Chondrocyte (in vitro differentiated cells): Measurements from ENCODE around the gene LRR1. TPM values are rescaled to one million over a fixed set of nuclear protein-coding genes. Genes with fewer than 3 reads are reported as not detected.
A peak's percentile ranks its signal among the peaks of the same experiment; 100 is the strongest.

Source experiments
- DNase-seq: peaks from one replicate; pipeline ENCODE4 v3.0.0; 2021; ENCODE audit warnings: mixed read lengths, low spot score
- H3K27ac Mint-ChIP-seq: one replicate; pipeline ENCODE4 v1.8.0; 2021; ENCODE audit warnings: mild to moderate bottlenecking, moderate library complexity, mixed read lengths; ENCODE audit not compliant: unreplicated experiment
- H3K27me3 Mint-ChIP-seq: 2 replicates; pipeline ENCODE4 v1.8.0; 2021; ENCODE audit warnings: low read depth, mixed read lengths
- H3K36me3 Mint-ChIP-seq: 2 replicates; pipeline ENCODE4 v1.8.0; 2021; ENCODE audit warnings: low read depth, mixed read lengths
- H3K4me1 Mint-ChIP-seq: 2 replicates; pipeline ENCODE4 v1.8.0; 2021; ENCODE audit warnings: low read depth, mild to moderate bottlenecking, mixed read lengths
- H3K4me3 Mint-ChIP-seq: one replicate; pipeline ENCODE4 v1.8.0; 2021; ENCODE audit warnings: mild to moderate bottlenecking, moderate library complexity, mixed read lengths; ENCODE audit not compliant: unreplicated experiment
- H3K9me3 Mint-ChIP-seq: 2 replicates; pipeline ENCODE4 v1.8.0; 2021; ENCODE audit warnings: low read depth, mixed read lengths
- total RNA-seq: library from RNA; stranded (reverse); gene quantifications from 3 replicates; pipeline ENCODE4 v1.2.1, GENCODE V29; 2021
- TF ChIP-seq, protein P1 (sequence below): fragments of 200-600 bp; sonication (generic); IDR thresholded peaks from 2 replicates; pipeline ENCODE4 v1.5.0; 2021; ENCODE audit warnings: antibody characterized with exemption, mild to moderate bottlenecking, moderate library complexity

The LRR1 gene
- total RNA-seq, 1 donor from 2014 or later, result 11.6 TPM

DNA sequence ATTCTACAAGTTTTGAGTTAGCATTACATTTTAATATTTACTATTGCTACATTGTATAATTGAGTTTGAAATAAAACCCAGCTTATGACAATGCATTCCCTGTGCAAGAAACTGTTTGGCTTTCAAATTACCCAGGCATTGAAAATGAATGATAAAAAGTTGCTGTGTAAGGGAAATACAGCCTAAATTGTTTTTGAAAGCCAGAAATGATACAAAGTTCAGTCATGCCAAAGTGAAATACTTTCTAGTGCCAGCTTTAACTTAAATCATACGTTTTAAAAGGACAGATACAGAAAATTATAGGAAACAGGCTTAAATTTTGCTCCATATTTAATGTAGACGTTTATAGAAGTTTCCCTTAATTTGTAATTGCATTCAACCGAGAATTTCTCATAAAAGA lies 24.6 kb downstream of the LRR1 start:
- TF ChIP-seq, protein P1, sequence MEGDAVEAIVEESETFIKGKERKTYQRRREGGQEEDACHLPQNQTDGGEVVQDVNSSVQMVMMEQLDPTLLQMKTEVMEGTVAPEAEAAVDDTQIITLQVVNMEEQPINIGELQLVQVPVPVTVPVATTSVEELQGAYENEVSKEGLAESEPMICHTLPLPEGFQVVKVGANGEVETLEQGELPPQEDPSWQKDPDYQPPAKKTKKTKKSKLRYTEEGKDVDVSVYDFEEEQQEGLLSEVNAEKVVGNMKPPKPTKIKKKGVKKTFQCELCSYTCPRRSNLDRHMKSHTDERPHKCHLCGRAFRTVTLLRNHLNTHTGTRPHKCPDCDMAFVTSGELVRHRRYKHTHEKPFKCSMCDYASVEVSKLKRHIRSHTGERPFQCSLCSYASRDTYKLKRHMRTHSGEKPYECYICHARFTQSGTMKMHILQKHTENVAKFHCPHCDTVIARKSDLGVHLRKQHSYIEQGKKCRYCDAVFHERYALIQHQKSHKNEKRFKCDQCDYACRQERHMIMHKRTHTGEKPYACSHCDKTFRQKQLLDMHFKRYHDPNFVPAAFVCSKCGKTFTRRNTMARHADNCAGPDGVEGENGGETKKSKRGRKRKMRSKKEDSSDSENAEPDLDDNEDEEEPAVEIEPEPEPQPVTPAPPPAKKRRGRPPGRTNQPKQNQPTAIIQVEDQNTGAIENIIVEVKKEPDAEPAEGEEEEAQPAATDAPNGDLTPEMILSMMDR, result no peak
- Mint-ChIP-seq H3K4me1 (peaks cover 53% of the 10 kb centered on the region), H3K27ac (no peak overlapping the region), H3K36me3 (peaks cover 10% of the 10 kb centered on the region), H3K9me3 (no peaks in the 10 kb centered on the region), H3K27me3 (no peaks in the 10 kb centered on the region), H3K4me3 (peak overlapping the region; percentile 25)
- no peak for DNase-seq

DNA sequence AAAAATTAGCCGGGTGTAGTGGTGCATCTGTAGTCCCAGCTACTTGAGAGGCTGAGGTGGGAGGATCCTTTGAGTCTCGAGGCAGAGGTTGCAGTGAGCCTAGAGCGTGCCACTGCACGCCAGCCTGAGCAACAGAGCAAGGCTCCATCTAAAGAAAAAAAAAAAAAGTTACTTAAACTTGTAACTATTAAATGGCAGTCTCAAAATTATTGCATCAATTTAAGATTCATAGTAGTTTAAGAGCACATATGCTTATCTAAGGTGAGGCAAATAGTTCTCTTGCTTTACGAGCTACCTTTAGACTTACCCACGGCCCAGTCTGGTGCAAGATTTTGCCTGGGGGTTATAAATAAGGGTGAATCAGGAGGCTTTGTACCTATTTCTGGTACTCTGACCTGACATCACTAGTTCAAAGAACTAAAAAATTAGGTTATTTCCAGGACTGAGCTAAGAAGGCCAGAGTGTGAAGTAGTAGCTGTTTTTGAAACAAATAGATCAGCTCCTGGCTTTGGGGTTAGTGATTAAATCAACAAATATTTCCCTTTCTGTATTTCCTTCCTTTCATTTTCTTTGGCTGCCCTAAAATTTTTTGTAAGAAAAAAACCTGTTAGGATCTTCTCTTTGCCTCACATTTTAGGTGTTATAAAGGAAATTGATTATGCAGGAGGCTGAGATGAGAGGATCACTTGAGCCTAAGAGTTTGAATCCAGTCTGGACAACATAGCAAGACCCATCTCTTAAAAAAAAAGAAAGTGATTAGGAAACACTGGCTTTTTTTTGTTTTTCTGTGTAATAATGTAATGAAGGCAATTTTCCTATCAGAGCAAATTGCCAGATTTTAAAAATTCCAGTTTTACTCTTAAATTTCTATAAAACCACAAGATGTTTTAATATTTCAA lies 25.4 kb downstream of the LRR1 start:
- Mint-ChIP-seq H3K9me3 (no peaks in the 10 kb centered on the region), H3K4me1 (peaks cover 49% of the 10 kb centered on the region), H3K36me3 (peaks cover 5% of the 10 kb centered on the region), H3K4me3 (peak overlapping the region; percentile 25), H3K27me3 (no peaks in the 10 kb centered on the region), H3K27ac (no peak overlapping the region)
- no peak for DNase-seq
- TF ChIP-seq, protein P1, result no peak

DNA sequence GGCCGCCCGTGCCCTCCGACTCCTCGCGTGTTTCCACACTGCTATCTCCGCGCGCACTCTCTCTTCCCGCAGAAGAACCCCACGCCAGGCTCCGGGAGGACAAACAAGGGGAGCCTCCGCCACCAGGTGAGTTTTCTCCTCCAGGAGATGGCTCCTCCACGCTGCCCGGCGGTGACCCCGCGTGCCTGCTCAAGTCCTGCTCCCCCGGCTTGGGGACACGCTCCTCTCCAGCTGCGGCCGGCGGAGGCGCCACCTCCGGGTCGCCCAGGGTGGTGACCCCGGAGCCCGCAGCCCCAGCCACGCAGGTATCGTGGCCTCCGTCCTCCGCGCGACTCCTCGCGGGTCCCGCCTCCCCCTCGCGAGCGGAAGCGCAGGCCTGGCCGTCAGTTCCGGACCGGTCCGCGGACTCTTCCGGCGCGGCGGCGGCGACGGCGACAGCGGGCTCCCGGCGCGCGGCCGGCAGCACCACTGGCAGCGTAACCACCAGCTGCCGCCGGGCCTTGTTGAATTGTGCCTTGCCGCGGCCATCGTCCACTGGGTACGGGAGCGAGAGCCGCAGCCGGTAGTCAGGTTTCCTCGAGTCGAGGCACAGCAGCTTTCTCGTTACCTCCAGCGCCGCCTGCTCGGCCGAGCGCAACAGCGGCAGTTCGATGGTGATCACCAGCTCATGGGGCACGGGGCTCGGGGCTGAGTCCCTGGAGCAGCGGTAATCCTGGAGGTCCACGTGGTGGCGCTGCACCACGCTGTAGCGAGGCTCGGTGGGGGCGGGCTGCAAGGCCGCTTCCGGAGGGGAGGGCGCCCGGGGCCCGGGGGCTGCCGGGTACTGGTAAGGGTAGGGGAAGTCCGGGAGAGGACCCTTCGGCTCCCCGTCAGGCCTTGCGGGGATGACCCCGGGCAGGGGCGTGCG lies 35.2 kb downstream of the LRR1 start:
- TF ChIP-seq, protein P1, result peak; percentile 98
- Mint-ChIP-seq H3K4me3 (peak overlapping the region; percentile 87), H3K27me3 (no peaks in the 10 kb centered on the region), H3K9me3 (no peaks in the 10 kb centered on the region), H3K4me1 (peaks cover 53% of the 10 kb centered on the region), H3K36me3 (peaks cover 8% of the 10 kb centered on the region), H3K27ac (peak overlapping the region; percentile 93)
- peak; percentile 98 for DNase-seq

DNA sequence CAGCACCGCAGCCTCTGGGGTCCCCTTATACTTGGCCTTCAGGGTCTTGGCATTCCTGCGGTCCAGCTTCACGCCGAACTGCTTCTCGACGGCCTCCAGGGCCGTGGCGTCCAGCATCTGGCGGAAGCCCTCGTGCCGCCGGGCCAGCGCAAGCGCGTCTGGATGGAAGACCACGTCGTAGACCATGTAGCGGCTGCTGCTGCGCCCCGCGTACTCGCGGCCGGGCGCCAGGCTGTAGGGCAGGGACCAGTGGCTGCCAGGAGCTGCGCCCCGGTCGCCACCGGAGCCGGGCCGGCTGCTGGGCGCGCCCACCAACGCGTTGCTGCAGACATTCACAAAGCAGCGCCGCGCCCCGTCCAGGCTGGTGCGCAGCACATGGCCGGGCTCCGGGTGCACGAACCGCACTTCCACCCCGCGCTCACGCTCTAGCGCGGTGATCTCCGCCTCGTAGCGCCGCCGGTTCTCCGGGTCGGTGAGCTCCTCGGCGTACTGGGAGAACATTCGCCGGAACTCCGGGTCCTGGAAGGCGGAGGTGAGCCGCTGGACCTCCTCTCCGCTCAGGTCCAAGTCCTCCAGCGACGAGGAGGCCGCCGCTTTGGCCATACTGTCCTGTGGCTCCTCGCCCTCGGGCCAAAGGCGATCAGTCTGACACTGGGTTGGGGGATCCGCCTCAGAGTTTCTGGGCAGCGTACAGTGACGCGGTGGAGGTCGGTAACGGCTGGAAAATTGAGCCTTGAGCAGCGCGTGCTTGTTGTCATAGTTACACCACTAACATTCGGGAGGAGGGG lies 36.0 kb downstream of the LRR1 start, which contains the start of gene DNAAF2:
Gene DNAAF2 (minus strand): TSS at position 698 of the 788 bp plus-strand sequence. CDS start 95 bp downstream, at position 603.
- Mint-ChIP-seq H3K9me3 (no peaks in the 10 kb centered on the region), H3K27me3 (no peaks in the 10 kb centered on the region), H3K36me3 (peaks cover 9% of the 10 kb centered on the region), H3K4me1 (peaks cover 54% of the 10 kb centered on the region), H3K4me3 (peak within 1 kb of the TSS; percentile 87), H3K27ac (peak within 1 kb of the TSS; percentile 96)
- TF ChIP-seq, protein P1, result peak; percentile 68
- no peak for DNase-seq
